Lung microvascular endothelial cell (primary cell): ENCODE measurements around the gene KRT78. TPM values are rescaled to one million over a fixed set of nuclear protein-coding genes. Genes with fewer than 3 reads are reported as not detected.
"Not testable (repeated sequence)": the region's sequence is repeated elsewhere in the genome, so short reads cannot be mapped to it uniquely, and the experiment has no call there.

ENCODE experiments used
- DNase-seq, 2 donors: peaks; one replicate each; pipeline versions ENCODE4 v3.0.0 to v3.0.0-alpha.2; 2010; ENCODE audit warnings: low read depth in 2 of 2
- total RNA-seq: library from RNA; depleted of rRNA; stranded (reverse); fragments of >200 nt; gene quantifications from 2 replicates; pipeline ENCODE4 v1.2.1, GENCODE V29; 2014

KRT78 gene, protein sequence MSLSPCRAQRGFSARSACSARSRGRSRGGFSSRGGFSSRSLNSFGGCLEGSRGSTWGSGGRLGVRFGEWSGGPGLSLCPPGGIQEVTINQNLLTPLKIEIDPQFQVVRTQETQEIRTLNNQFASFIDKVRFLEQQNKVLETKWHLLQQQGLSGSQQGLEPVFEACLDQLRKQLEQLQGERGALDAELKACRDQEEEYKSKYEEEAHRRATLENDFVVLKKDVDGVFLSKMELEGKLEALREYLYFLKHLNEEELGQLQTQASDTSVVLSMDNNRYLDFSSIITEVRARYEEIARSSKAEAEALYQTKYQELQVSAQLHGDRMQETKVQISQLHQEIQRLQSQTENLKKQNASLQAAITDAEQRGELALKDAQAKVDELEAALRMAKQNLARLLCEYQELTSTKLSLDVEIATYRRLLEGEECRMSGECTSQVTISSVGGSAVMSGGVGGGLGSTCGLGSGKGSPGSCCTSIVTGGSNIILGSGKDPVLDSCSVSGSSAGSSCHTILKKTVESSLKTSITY
- total RNA-seq: not detected in 2 replicates

DNA sequence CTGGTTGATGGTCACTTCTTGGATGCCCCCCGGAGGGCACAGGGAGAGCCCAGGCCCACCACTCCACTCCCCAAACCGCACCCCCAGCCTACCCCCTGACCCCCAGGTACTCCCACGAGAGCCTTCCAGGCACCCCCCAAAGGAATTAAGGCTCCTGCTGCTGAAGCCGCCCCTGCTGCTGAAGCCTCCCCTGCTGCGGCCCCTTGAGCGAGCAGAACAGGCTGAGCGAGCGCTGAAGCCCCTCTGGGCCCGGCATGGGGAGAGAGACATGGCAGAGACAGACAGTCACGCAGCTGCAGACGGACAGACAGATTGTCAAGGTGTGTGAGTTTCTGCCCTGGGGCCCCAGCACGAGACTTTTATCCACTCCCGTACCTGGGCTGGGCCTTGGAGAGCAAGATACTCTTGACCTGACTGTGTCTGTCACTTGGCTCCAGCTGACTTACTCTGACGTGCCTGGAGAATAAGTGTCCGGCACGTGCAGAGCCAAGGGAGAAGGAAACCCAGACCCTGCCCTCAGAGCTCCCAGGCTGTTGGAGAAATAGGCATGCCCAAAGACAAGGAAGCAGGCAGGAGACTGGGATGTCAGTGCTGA, at the start of gene KRT78:
KRT78 (minus strand) TSS at position 334 of the 595 bp plus-strand sequence; CDS start at position 270, 64 bp downstream.
- DNase-seq: no peak

DNA sequence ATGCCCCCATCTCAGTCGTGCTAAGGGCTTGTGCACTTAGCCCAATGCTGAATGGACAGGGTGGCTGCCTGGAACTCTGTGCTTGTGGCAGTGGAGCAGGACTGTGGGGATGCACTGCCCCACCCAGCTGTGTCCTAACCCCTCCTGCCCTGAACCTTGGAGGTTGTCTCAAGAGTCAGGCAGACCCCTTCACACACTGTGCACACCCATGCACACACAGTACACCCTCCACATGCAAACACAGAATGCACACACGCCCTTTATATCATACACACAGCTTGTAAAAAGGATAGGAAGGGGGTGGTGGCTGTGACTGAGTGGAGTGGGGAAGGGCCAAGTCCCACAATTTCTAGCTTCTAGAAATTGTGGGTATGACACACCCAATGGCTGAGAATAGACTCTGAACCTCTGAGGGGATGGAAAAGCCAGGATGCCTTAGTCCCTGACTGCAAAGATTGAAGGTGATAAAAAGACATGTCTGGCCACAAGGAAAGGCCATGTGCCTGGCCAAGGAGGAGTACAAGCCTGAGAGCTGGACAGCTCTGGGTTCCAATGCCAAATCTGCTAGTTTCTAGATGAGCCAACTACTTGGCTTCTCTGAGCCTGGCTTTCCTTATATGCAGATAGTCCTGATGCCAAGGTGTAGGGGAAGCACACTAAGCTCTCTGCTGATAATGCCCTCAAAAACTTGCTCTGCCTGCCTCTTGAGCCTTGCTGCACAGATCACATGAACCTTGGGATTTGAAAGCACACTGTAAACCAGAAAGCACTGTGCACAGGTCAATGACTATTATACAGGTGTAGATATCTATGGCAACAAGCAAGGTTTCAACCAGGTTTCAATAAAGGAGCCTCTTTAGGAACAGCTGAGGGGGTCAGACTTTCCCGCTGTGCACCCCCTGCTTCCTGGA, 47.7 kb upstream of the KRT78 start:
- no peak for DNase-seq

DNA sequence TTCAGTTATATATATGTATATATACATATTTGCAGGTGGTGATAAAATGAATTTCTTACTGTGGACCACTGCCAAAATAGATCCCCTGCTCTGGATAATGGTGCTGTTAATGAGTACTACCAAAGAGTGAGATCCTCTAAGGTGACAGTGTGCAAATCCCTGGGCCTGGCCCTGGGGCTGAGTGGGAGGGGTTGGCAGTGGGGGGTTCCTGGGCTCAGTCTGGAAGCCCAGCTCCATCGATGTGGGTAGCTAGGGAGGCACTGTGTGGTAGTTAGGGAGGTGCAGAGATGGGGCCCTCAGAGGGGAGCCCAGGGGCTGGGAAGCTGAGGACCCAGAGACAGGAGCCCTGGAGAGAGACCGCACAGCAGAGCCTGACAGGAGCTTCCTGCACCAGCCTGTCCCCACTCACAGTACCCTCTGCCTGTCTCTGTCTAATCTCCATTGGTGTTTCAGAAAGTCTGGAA, 47.0 kb upstream of the KRT78 start:
- DNase-seq: no peak

DNA sequence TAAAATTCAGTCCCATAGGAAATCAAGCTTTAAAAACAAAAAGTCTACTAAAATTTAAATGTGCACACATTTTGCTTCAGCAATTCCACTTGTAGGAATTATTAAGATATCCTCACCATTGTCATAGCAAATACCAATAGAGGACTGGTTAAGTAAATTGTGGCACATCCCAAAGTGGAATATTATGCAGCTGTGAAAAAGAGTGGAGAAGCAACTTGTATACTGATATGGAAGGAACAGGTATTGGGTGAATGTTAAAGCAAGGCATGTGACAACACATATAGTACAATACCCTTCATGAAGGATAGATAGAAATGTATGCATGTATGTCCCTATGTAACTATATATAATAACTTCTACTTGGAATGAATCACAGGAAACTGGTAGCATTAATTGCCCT, 44.2 kb upstream of the KRT78 start:
- DNase-seq: no peak

DNA sequence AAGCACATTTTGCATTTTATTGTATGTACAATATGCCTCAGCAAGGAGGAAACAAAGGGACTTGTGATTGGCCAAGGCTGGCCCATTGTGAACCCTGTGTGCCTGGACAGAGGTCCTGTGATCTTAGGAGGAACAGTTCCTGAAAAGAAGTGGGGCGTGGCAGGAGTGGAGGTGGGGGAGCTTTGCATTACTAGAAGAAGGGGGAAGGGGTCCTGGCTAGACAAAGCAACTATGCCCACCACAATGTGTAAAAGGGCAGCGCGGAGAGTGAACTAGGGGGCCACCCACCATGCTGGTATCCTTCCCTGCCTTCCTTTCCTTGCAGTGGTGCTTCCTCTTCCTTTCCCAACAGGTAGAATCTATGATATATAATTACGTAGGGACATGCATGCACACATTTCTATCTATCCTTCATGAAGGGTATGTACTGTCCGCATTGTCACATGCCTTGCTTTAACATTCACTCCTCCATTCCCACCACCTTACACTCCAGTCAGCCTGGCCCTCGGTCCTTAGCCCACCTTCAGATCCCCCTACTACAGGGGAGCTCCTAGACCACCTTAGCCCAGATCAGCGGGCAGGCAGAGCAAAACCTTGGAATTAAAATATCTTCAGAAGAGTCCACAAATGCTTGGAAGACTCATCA, 43.5 kb upstream of the KRT78 start:
- DNase-seq: no peak

DNA sequence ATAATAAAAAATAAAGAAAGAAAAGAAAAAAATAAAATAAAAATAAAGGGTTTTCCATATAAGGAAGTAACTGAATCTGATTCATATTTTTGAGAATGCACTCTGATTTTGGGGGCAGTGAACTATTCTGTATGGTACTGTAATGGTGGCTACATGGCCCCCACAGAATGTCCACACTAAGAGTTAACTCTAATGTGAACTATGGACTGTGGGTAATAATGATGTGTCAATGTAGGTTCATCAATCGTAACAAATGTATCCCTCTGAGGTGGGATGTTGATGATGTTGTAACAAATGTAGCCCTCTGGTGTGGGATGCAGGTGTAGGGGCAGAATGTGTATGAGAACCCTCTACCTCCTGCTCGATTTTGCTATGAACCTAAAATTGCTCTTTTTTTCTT, 42.2 kb upstream of the KRT78 start:
- DNase-seq: no peak

DNA sequence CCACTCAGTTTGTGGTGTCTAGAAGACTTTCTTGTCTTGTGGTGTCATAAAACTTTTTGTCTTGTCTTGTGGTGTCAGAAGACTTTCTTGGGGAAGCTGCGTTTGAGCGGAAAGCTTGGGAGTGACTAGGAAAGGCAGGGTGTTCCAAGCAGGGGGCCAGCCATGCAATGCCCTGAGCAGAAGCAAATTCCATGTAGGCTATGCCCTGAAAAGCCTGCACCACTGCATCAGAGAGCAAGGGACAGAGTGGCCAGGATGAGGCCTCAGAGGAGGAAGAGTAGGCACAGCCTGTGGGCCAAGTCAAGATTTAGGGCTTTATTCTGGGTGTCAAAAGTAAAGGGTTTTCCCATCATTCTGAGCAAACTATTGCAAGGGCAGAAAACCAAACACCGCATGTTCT, 41.6 kb upstream of the KRT78 start:
- no peak for DNase-seq

DNA sequence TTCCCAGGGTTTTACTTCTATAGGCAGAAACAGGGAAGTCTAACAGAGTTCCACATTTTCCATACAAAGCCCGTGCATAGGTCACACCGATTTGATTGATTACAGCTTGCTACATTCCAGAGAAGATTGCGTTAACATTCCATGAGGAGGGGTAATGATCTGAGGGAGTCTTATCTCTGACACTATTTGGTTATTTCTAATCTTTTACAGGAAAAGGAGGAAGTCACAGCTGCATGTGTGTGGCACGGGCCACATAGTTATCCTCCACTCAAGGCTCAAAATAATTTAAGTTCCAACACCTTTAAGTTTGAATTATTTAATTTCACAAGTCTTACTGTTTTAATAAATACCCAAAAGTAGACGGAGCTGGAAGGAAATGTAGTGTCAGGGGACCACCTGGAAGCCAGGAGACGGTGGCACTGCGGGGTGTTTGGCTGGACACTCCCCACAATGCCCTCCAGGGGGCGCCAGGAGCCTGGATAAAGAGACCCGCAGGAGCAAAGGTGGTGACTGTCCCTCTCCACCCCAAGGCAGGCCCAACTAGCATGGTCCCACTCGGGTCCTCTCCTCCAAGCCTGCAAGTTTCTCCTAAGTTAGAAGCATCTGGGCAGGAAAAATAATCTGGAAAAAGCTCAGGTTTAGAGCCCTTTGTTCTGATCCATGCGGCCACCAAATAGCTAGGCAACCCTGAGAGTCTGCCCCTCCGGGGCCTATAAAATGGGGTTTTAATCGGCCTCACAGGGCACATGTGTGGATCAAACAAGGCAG, 35.9 kb upstream of the KRT78 start:
- DNase-seq: peak; percentile 61 to 66

DNA sequence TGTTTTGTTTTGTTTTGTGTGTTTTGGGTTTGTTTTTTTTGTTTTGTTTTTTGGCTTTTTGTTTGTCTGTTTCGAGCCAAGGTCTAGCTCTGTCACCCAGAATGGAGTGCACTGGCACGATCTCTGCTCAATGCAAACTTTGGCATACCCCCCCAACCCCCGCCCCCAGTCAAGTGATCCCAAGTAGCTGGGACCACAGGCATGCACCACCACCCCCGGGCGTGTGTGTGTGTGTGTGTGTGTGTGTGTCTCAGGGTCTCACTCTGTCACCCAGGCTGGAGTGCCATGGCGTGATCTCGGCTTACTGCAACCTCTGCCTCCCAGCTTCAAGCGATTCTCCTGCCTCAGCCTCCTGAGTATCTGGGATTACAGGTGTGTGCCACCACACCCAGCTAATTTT, 31.7 kb upstream of the KRT78 start:
- DNase-seq: not testable (repeated sequence)

DNA sequence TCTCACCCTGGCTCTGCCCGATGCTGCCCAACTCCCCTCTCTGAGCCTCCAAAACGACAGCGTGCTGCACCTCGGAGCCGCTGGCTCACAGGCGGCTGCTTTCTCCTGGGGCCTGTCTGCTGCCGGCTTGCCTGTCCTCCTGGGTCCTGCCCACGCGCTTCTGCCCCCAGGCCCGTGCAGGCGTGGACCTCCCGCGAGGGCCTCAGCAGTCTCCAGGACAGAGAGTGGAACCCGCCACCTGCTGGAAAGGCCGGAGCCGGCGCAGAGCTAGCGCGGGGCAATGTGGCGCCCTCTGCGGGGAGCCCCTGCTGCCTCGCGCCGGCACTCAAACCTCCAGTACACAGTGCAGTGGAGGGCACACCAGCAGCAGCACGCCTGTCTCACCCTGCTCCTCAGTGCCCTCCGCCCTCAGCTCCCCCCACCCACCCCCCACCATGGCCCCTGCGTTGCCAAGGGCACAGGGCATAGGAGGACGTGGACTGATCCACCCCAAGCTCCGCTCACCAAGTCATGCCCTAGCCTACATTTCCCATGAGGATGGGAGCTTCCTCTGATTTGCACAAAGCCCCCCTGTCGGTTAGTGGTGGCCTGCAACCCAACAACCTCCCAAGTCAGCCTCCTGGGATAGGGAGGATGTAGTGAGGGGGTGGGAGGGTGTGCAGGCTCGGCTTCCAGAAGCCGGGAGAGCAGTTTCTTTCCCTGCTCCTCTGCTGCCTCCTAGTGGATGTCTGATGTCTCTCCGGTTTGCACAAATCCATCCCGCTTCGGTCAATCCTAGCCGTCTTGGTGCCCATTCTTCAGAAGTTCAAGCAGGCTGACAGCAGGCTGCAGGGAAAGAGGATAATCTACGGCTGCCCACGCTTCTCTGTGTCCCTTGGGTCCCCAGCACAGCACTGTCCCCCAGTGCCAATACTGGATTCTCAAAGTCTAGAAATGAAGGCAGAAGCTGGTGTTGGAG, 30.9 kb upstream of the KRT78 start:
- DNase-seq: peak; percentile 90 to 92

DNA sequence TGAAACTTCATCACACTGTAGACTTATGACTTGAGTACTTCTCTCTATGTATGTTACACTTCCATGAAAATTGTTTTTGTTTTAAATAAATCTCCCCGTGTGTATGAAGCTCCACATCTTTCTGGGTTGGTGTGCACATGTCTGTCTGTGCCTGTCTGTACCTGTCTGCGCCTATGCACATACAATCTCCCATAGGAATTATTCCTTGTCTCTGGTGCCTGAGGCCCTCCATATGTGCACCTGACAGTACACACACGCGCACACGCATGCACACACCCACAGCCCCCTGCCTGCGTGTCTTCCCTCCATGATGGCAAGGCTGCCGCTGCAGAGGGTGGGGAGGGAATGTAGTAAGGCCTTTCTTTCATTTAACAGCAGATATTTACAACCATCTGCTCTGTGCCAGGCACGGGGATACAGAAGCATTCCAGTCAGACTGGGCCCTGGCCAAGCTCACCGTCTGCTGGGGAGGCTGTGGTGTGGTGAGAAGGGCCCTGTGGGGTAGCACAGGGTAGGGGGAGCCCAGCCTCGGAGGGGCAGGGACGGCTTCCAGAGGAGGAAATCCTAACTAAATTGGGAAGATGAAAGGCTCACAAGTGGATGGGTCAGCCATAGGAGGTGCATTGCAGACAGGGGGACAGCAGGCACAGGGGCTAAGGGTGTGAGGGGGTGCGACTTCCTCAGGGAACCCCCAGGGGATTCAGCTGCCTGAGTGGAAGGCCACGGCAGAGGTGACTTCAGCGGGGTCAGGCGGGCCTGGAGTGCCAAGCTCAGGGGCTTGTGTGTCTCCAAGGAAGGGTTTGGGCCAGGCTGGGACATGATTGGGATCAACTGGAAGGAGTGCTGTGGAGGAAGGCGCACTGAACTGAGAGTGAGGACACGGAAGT, 30.0 kb upstream of the KRT78 start:
- no peak for DNase-seq

DNA sequence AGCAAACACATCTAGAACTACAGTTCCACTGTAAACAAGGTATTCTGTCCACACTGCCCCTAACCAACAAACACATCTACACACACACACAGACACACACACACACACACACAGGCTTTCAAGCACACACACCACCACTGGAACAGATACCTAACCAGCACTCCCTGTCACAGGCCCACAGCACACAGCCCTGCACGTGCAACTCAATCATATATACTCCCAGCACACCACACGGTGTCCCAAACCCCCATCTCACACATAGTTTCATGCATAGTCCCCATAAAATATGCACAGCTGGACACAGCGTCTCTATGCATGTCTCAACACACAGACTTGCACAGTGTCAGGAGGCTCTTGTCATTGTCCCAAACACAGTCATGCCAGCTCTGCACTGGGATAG, 28.4 kb upstream of the KRT78 start:
- no peak for DNase-seq

DNA sequence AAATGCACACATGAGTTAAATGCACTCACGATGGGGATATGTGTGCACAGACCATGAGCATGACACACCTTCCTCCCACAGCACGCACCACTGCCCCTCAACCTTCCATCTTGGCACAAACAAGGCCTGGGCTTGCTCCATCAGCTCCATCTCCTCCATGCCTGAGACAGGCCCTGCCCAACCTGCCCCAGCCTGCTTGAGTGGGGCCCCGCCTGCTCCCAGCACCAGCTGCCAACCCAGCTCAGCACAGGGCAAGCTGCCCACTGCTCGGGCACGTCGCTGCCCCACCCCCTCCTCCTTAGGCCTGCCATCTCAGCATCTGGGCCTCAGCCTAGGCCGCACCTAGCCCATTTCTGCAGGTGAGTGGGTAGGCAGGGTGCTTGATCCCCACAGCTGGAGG, 27.6 kb upstream of the KRT78 start:
- DNase-seq: no peak

DNA sequence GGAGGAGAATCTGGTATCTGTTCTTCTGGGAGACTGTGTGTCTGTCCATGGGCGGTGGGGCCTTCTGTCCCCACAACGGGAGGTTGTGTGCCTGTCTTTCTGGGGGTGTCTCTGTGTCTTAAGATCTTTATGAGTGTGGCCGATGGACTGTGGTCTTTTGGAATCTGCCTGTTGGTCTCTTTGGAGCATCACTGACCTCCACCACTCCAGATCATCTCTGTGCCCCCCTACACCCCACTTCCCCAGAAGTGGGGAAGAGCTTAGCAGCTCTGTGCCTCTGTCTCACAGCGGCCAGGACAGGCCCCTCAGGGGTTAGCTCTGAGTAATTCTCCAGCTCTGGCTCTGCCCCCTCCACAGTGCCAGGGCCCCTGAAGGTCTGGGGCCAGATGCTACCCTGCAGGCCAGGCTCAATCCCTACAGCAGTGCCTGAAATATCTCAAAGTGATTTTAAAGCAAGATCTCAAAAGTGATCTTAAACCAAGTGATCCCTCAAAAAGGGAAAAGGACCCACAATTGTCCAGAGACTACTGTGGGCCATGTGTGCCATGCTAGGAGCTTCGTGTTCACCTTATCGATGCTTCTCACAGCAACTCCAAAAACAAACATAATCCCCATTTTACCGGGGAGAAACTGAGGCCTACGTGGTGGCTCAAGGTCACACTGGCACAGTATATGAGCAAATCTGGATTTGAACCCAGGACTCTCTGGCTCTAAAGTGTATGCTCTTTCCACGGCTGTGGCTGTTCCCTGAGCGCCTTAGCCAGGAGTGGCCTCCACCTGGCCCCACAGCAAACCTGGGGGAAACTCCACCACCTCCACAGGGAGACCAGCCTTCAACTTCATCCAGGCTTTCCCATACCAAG, 26.0 kb upstream of the KRT78 start:
- peak in 1 of 2 donors; percentile 45 for DNase-seq

DNA sequence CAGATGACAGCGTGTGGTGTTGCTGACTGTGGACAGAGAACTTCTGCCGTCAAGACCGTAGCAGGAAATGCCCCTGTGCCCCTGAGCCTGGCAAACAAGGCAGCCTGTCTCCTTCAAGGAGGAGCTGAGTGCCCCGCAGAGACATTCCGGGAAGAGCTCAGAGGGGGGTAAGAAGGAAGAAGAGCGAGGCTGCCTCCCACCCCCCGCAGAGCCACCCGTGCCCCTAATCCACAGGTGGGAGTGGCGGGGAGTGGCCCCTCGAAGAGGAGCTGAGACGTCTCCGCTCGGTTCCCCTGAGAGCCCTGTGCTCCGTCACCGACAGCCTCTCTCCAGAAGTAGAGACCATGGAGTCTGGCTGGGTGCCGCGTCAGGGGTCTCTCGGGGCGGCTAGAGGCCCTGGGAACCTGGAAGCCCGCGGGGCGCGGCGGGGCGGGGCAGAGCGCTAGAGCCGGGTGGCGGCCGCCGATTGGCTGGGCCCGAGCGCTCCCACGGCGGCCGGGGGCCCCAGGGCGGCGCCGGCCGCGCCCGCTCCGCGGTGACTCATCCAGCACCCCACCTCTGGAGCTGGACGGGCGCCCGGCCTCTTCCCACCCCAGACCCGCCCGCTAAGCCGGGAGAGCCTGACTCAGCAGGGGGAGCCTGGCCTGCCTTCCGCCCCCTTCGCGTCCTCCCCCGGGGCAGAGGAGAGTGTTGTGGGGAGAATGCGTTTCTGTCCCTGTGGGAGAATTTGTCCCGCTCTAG, 25.2 kb upstream of the KRT78 start:
- peak; percentile 88 to 96 for DNase-seq

DNA sequence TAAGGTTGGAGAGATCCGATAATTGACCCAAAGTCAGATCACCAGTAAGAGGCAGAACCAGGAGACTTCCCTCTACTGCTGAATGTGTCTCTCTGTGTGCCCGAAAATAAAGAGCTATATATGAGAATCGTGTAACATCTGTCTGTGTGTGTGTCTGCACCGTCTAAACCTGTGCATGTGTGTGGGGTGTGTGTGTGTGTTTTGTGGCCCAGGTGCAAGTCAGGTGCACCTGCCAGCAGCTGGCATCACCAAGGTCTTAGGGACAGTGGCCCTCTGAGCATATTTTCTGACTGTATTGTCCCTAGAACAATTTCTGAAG, 24.7 kb upstream of the KRT78 start:
- no peak for DNase-seq
